ENCODE measurements around the gene HERC3. TPM values are rescaled to one million over a fixed set of nuclear protein-coding genes. Genes with fewer than 3 reads are reported as not detected.

HERC3 gene
- total RNA-seq, 4 donors from 2014 or later = 49.6 to 64.3 (median 52.2) TPM

GRCh38 chr4:88722828-88723227 lies 130.5 kb downstream of the HERC3 start:
- intact Hi-C loops (cut with DNase I; ENCODE audit: low total_unique reads) = no loop called here
- 68 to 74% methylated on average over 2 of the region's 2 CpGs for WGBS, 2 donors
- no peak overlapping the region for H3K4me3 ChIP-seq (ENCODE audit: low read depth, poor library complexity, severe bottlenecking)
- DNase-seq (ENCODE audit: low spot score in 2 of 2) = no peak
- TF ChIP-seq CTCF (IDR thresholded peaks at IDR 0.05) (no peak), POLR2A (IDR thresholded peaks at IDR 0.05) (no peak)

GRCh38 chr4:88724406-88724805 lies 132.1 kb downstream of the HERC3 start:
- H3K4me3 ChIP-seq (ENCODE audit: low read depth, poor library complexity, severe bottlenecking) = no peak overlapping the region
- 77 to 93% methylated on average over 2 of the region's 2 CpGs for WGBS, 2 donors
- intact Hi-C loops (cut with DNase I; ENCODE audit: low total_unique reads) = no loop called here
- TF ChIP-seq CTCF (IDR thresholded peaks at IDR 0.05) (no peak), POLR2A (IDR thresholded peaks at IDR 0.05) (no peak)
- no peak for DNase-seq (ENCODE audit: low spot score in 2 of 2)

- TF ChIP-seq CTCF (IDR thresholded peaks at IDR 0.05) (no peak), POLR2A (IDR thresholded peaks at IDR 0.05) (no peak)
- intact Hi-C loops (cut with DNase I; ENCODE audit: low total_unique reads) = no loop called here
- 78 to 88% methylated on average over 4 of the region's 4 CpGs for WGBS, 2 donors
- no peak for DNase-seq (ENCODE audit: low spot score in 2 of 2)
- no peak overlapping the region for H3K4me3 ChIP-seq (ENCODE audit: low read depth, poor library complexity, severe bottlenecking)
These were observed 132.9 kb downstream of the HERC3 start for GRCh38 chr4:88725143-88725542.

- DNase-seq (ENCODE audit: low spot score in 2 of 2) = no peak
- TF ChIP-seq CTCF (IDR thresholded peaks at IDR 0.05) = no peak
- TF ChIP-seq POLR2A (IDR thresholded peaks at IDR 0.05) = no peak
- intact Hi-C loops (cut with DNase I; ENCODE audit: low total_unique reads) = no loop called here
- WGBS, 2 donors = 52 to 74% methylated on average over 2 of the region's 2 CpGs
- H3K4me3 ChIP-seq (ENCODE audit: low read depth, poor library complexity, severe bottlenecking) = no peak overlapping the region
These were observed 133.7 kb downstream of the HERC3 start for GRCh38 chr4:88725986-88726385.

GRCh38 chr4:88728146-88728545 lies 135.9 kb downstream of the HERC3 start:
- no peak for DNase-seq (ENCODE audit: low spot score in 2 of 2)
- WGBS, 2 donors = 73 to 85% methylated on average over 6 of the region's 6 CpGs
- intact Hi-C loops (cut with DNase I; ENCODE audit: low total_unique reads) = no loop called here
- TF ChIP-seq CTCF (IDR thresholded peaks at IDR 0.05) (no peak), POLR2A (IDR thresholded peaks at IDR 0.05) (no peak)
- no peak overlapping the region for H3K4me3 ChIP-seq (ENCODE audit: low read depth, poor library complexity, severe bottlenecking)

- no peak overlapping the region for H3K4me3 ChIP-seq (ENCODE audit: low read depth, poor library complexity, severe bottlenecking)
- TF ChIP-seq CTCF (IDR thresholded peaks at IDR 0.05) (no peak), POLR2A (IDR thresholded peaks at IDR 0.05) (no peak)
- intact Hi-C loops (cut with DNase I; ENCODE audit: low total_unique reads) = no loop called here
- no peak for DNase-seq (ENCODE audit: low spot score in 2 of 2)
- 81 to 83% methylated on average over 6 of the region's 6 CpGs for WGBS, 2 donors
These were observed 137.0 kb downstream of the HERC3 start for GRCh38 chr4:88729146-88729760.

All from lower leg skin (tissue), 4 donors.